IPS-20b (cell line): ENCODE results near the gene LIMA1.

Experiments
- H3K27ac ChIP-seq: one replicate; pipeline ENCODE4 v1.5.1; 2013; ENCODE audit warnings: low read length
- H3K27me3 ChIP-seq: 2 replicates; pipeline ENCODE4 v1.6.1; 2013; ENCODE audit warnings: mild to moderate bottlenecking, low read length, inconsistent platforms; ENCODE audit not compliant: insufficient read depth
- H3K36me3 ChIP-seq: 2 replicates; pipeline ENCODE4 v1.6.1; 2013; ENCODE audit warnings: low read depth, mild to moderate bottlenecking, inconsistent platforms, low read length, moderate library complexity; ENCODE audit not compliant: insufficient read depth
- H3K4me1 ChIP-seq: 2 replicates; pipeline ENCODE4 v1.6.1; 2013; ENCODE audit warnings: mild to moderate bottlenecking, control low read depth, inconsistent platforms, low read length, moderate library complexity; ENCODE audit not compliant: insufficient read depth
- H3K4me3 ChIP-seq: 2 replicates; pipeline ENCODE4 v1.5.1; 2013; ENCODE audit warnings: mild to moderate bottlenecking, low read length, inconsistent platforms
- H3K9ac ChIP-seq: 2 replicates; pipeline ENCODE4 v1.6.1; 2013; ENCODE audit warnings: low read depth, mild to moderate bottlenecking, inconsistent platforms, low read length, moderate library complexity
- H3K9me3 ChIP-seq: 2 replicates; pipeline ENCODE4 v1.6.1; 2013; ENCODE audit warnings: mild to moderate bottlenecking, low read depth, low read length, inconsistent platforms; ENCODE audit not compliant: insufficient read depth

LIMA1 gene

GRCh38 chr12:50192236-50192635 is 91.1 kb downstream of the LIMA1 start:
- no peak overlapping the region for H3K27ac ChIP-seq

GRCh38 chr12:50190859-50191258 is 92.5 kb downstream of the LIMA1 start:
- Histone ChIP-seq H3K4me1 (no peaks in the 10 kb centered on the region), H3K4me3 (no peak overlapping the region), H3K36me3 (peaks cover 49% of the 10 kb centered on the region), H3K9me3 (no peaks in the 10 kb centered on the region), H3K9ac (no peak overlapping the region), H3K27me3 (no peaks in the 10 kb centered on the region), H3K27ac (no peak overlapping the region)

More at GRCh38 chr12:50192236-50192635, 91.1 kb downstream of the LIMA1 start:
- Histone ChIP-seq H3K27me3 (no peaks in the 10 kb centered on the region), H3K9ac (no peak overlapping the region), H3K36me3 (peaks cover 58% of the 10 kb centered on the region), H3K4me1 (no peaks in the 10 kb centered on the region), H3K4me3 (no peak overlapping the region), H3K9me3 (no peaks in the 10 kb centered on the region)

- no peaks in the 10 kb centered on the region for H3K9me3 ChIP-seq
- no peaks in the 10 kb centered on the region for H3K27me3 ChIP-seq
- peaks cover 45% of the 10 kb centered on the region for H3K36me3 ChIP-seq
- H3K27ac ChIP-seq: no peak overlapping the region
- no peaks in the 10 kb centered on the region for H3K4me1 ChIP-seq
- no peak overlapping the region for H3K4me3 ChIP-seq
- no peak overlapping the region; the same call in 1 of the 2 replicates for H3K9ac ChIP-seq
These were observed 94.3 kb downstream of the LIMA1 start for GRCh38 chr12:50188875-50189575.

- no peaks in the 10 kb centered on the region for H3K4me1 ChIP-seq
- no peaks in the 10 kb centered on the region for H3K27me3 ChIP-seq
- H3K4me3 ChIP-seq: no peak overlapping the region
- H3K27ac ChIP-seq: no peak overlapping the region
- H3K9me3 ChIP-seq: no peaks in the 10 kb centered on the region
- H3K9ac ChIP-seq: no peak overlapping the region
- H3K36me3 ChIP-seq: peaks cover 45% of the 10 kb centered on the region
These were observed 95.0 kb downstream of the LIMA1 start for GRCh38 chr12:50188241-50188781.

- H3K36me3 ChIP-seq: peaks cover 35% of the 10 kb centered on the region
- H3K27ac ChIP-seq: no peak overlapping the region
- no peak overlapping the region for H3K9ac ChIP-seq
- H3K4me3 ChIP-seq: no peak overlapping the region
- H3K27me3 ChIP-seq: no peaks in the 10 kb centered on the region
- no peaks in the 10 kb centered on the region for H3K4me1 ChIP-seq
- no peaks in the 10 kb centered on the region for H3K9me3 ChIP-seq
These were observed 96.0 kb downstream of the LIMA1 start for GRCh38 chr12:50187084-50187900.

- no peaks in the 10 kb centered on the region for H3K9me3 ChIP-seq
- H3K27me3 ChIP-seq: no peaks in the 10 kb centered on the region
- no peak overlapping the region for H3K9ac ChIP-seq
- no peak overlapping the region for H3K27ac ChIP-seq
- H3K4me1 ChIP-seq: no peaks in the 10 kb centered on the region
- peaks cover 37% of the 10 kb centered on the region for H3K36me3 ChIP-seq
- no peak overlapping the region for H3K4me3 ChIP-seq
These were observed 96.6 kb downstream of the LIMA1 start for GRCh38 chr12:50186681-50187080.

GRCh38 chr12:50185970-50186663 is 97.2 kb downstream of the LIMA1 start:
- H3K9ac ChIP-seq: no peak overlapping the region

GRCh38 chr12:50185301-50185895 is 97.9 kb downstream of the LIMA1 start:
- Histone ChIP-seq H3K4me1 (no peaks in the 10 kb centered on the region), H3K36me3 (peaks cover 40% of the 10 kb centered on the region), H3K4me3 (no peak overlapping the region), H3K27me3 (no peaks in the 10 kb centered on the region), H3K9ac (no peak overlapping the region), H3K27ac (no peak overlapping the region), H3K9me3 (no peaks in the 10 kb centered on the region)

More at GRCh38 chr12:50185970-50186663, 97.2 kb downstream of the LIMA1 start:
- H3K4me1 ChIP-seq: no peaks in the 10 kb centered on the region
- H3K27me3 ChIP-seq: no peaks in the 10 kb centered on the region
- H3K9me3 ChIP-seq: no peaks in the 10 kb centered on the region
- peaks cover 40% of the 10 kb centered on the region for H3K36me3 ChIP-seq
- H3K4me3 ChIP-seq: no peak overlapping the region
- no peak overlapping the region for H3K27ac ChIP-seq

GRCh38 chr12:50184261-50184660 is 99.1 kb downstream of the LIMA1 start:
- no peaks in the 10 kb centered on the region for H3K4me1 ChIP-seq
- no peaks in the 10 kb centered on the region for H3K9me3 ChIP-seq
- H3K9ac ChIP-seq: no peak overlapping the region
- no peak overlapping the region for H3K27ac ChIP-seq
- no peaks in the 10 kb centered on the region for H3K27me3 ChIP-seq
- peaks cover 41% of the 10 kb centered on the region for H3K36me3 ChIP-seq
- H3K4me3 ChIP-seq: no peak overlapping the region

- H3K36me3 ChIP-seq: peaks cover 40% of the 10 kb centered on the region
- H3K4me3 ChIP-seq: no peak overlapping the region
- no peaks in the 10 kb centered on the region for H3K27me3 ChIP-seq
- H3K4me1 ChIP-seq: no peaks in the 10 kb centered on the region
- no peak overlapping the region for H3K9ac ChIP-seq
- H3K27ac ChIP-seq: no peak overlapping the region
- no peaks in the 10 kb centered on the region for H3K9me3 ChIP-seq
These were observed 100.9 kb downstream of the LIMA1 start for GRCh38 chr12:50182461-50182860.

- H3K36me3 ChIP-seq: peaks cover 48% of the 10 kb centered on the region
- H3K27me3 ChIP-seq: no peaks in the 10 kb centered on the region
- H3K4me1 ChIP-seq: no peaks in the 10 kb centered on the region
- no peak overlapping the region for H3K4me3 ChIP-seq
- H3K27ac ChIP-seq: no peak overlapping the region
- no peak overlapping the region for H3K9ac ChIP-seq
- no peaks in the 10 kb centered on the region for H3K9me3 ChIP-seq
These were observed 101.6 kb downstream of the LIMA1 start for GRCh38 chr12:50181691-50182090.
